ENCODE results near the gene NOX5. TPM values are rescaled to one million over a fixed set of nuclear protein-coding genes. Genes with fewer than 3 reads are reported as not detected.

Gene NOX5
- total RNA-seq, 2 experiments from 2014 or later, result not detected

- H3K4me1 ChIP-seq (ENCODE audit: insufficient read depth, low read length, poor library complexity, severe bottlenecking), result no peaks in the 10 kb centered on the region
- H3K4me2 ChIP-seq (ENCODE audit: low read length), result no peak overlapping the region
- H3K4me3 ChIP-seq (ENCODE audit: low read depth, low read length, poor library complexity, severe bottlenecking), result no peak overlapping the region
- no peak overlapping the region for H3K27ac ChIP-seq (ENCODE audit: low read depth, low read length, poor library complexity, severe bottlenecking)
- TF ChIP-seq, protein P1, sequence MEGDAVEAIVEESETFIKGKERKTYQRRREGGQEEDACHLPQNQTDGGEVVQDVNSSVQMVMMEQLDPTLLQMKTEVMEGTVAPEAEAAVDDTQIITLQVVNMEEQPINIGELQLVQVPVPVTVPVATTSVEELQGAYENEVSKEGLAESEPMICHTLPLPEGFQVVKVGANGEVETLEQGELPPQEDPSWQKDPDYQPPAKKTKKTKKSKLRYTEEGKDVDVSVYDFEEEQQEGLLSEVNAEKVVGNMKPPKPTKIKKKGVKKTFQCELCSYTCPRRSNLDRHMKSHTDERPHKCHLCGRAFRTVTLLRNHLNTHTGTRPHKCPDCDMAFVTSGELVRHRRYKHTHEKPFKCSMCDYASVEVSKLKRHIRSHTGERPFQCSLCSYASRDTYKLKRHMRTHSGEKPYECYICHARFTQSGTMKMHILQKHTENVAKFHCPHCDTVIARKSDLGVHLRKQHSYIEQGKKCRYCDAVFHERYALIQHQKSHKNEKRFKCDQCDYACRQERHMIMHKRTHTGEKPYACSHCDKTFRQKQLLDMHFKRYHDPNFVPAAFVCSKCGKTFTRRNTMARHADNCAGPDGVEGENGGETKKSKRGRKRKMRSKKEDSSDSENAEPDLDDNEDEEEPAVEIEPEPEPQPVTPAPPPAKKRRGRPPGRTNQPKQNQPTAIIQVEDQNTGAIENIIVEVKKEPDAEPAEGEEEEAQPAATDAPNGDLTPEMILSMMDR (conservative IDR thresholded peaks at IDR 0.05; ENCODE audit: low read length), result no peak
- no peak for TF ChIP-seq EZH2phosphoT487 (IDR thresholded peaks at IDR 0.05; ENCODE audit: borderline replicate concordance, low read depth, low read length)
- no peaks in the 10 kb centered on the region for H3K9me2 ChIP-seq (ENCODE audit: insufficient read depth, low read length)
- H3K9me3 ChIP-seq (ENCODE audit: low read length), result no peaks in the 10 kb centered on the region
- no TSS peak for BruUV-seq (replicated peaks)
- no peaks in the 10 kb centered on the region for H3K36me3 ChIP-seq (ENCODE audit: insufficient read depth, low read length)
- ChIA-PET CTCF (ENCODE audit: unreplicated experiment) (no interaction called here), POLR2A (no interaction called here)
- intact Hi-C loops (cut with micrococcal nuclease; ENCODE audit: unreplicated experiment), result no loop called here
- H4K20me1 ChIP-seq (ENCODE audit: insufficient read depth, low read length), result no peaks in the 10 kb centered on the region
- no peak for DNase-seq (ENCODE audit: low spot score)
- H3K79me2 ChIP-seq (ENCODE audit: insufficient read depth, low read depth, low read length), result no peaks in the 10 kb centered on the region
- H2AFZ ChIP-seq (ENCODE audit: low read length), result no peak overlapping the region
These were observed 32.6 kb upstream of the NOX5 start for GRCh38 chr15:68981941-68982340.

DNA sequence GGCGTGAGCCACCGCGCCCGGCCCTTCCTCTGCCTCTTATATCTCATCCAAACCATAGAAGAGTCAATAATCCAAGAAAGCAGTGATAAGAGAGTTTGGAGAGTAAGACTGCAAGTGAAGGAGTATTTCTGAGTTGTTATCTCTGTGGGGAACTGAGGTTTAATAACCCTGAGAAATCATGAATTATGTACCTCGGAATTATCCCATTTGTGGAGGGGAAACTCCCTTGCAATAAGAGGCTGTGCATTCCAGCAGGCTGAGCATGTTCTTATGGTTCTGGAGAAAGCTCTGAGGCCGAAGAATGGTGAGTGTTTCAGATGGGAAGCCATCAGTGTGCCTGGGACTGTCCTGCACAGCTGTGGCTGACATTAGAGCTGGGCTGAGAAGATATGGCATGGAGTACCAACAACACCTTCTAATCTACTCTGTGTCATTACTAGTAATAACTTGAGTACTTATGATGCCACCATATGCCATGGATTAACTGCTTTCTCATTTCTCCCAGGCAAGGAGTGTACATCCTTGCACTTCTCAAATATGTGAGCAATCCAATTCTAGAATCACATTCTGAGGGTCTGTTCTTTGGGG is 31.4 kb upstream of the NOX5 start:
- no TSS peak for BruUV-seq (replicated peaks)
- intact Hi-C loops (cut with micrococcal nuclease; ENCODE audit: unreplicated experiment), result no loop called here
- Histone ChIP-seq H3K27ac (ENCODE audit: low read depth, low read length, poor library complexity, severe bottlenecking) (no peak overlapping the region), H3K4me1 (ENCODE audit: insufficient read depth, low read length, poor library complexity, severe bottlenecking) (no peaks in the 10 kb centered on the region), H3K9me3 (ENCODE audit: low read length) (no peaks in the 10 kb centered on the region), H3K79me2 (ENCODE audit: insufficient read depth, low read depth, low read length) (no peaks in the 10 kb centered on the region), H3K4me2 (ENCODE audit: low read length) (no peak overlapping the region), H4K20me1 (ENCODE audit: insufficient read depth, low read length) (no peaks in the 10 kb centered on the region), H3K9me2 (ENCODE audit: insufficient read depth, low read length) (no peaks in the 10 kb centered on the region), H2AFZ (ENCODE audit: low read length) (no peak overlapping the region), H3K36me3 (ENCODE audit: insufficient read depth, low read length) (no peaks in the 10 kb centered on the region), H3K4me3 (ENCODE audit: low read depth, low read length, poor library complexity, severe bottlenecking) (no peak overlapping the region)
- DNase-seq (ENCODE audit: low spot score), result no peak
- ChIA-PET CTCF (ENCODE audit: unreplicated experiment) (no interaction called here), POLR2A (no interaction called here)
- TF ChIP-seq, protein P1 (conservative IDR thresholded peaks at IDR 0.05; ENCODE audit: low read length), result no peak
- no peak for TF ChIP-seq EZH2phosphoT487 (IDR thresholded peaks at IDR 0.05; ENCODE audit: borderline replicate concordance, low read depth, low read length)

DNA sequence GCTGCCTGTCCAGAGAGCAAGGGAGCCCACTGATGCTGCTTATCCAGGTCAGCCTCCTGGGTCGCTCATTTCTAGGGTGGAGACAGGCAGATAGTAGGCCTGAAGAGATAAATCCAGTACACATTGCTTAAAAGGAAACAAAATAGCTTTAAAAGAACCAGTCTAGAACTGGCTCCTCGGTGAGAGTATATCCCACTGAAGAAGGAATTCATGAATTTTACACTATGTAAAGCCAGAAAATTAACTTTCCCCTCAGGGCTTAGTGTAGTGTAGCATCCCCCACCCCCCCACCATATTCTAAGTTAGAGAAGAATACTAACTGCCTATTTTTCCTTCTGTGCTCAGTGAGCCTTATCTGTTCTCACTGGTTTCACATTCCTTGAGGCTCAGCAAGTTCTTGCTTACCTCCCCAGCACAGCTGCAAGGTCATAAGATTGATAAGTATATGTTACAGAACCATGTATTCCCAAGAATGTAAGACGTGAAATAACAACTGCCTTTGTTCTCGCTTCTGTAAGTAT is 30.5 kb upstream of the NOX5 start:
- H3K36me3 ChIP-seq (ENCODE audit: insufficient read depth, low read length), result no peaks in the 10 kb centered on the region
- no peak for TF ChIP-seq EZH2phosphoT487 (IDR thresholded peaks at IDR 0.05; ENCODE audit: borderline replicate concordance, low read depth, low read length)
- TF ChIP-seq, protein P1 (conservative IDR thresholded peaks at IDR 0.05; ENCODE audit: low read length), result no peak
- H3K9me3 ChIP-seq (ENCODE audit: low read length), result no peaks in the 10 kb centered on the region
- H3K4me1 ChIP-seq (ENCODE audit: insufficient read depth, low read length, poor library complexity, severe bottlenecking), result no peaks in the 10 kb centered on the region
- H3K4me3 ChIP-seq (ENCODE audit: low read depth, low read length, poor library complexity, severe bottlenecking), result no peak overlapping the region
- POLR2A ChIA-PET, result interaction anchor here (0.6 kb wide), 1 partner anchor 554 kb away, joined by 3 read pairs; no protein-coding TSS in a partner anchor
- H3K27ac ChIP-seq (ENCODE audit: low read depth, low read length, poor library complexity, severe bottlenecking), result no peak overlapping the region
- CTCF ChIA-PET (ENCODE audit: unreplicated experiment), result no interaction called here
- BruUV-seq (replicated peaks), result no TSS peak
- DNase-seq (ENCODE audit: low spot score), result no peak
- H3K79me2 ChIP-seq (ENCODE audit: insufficient read depth, low read depth, low read length), result no peaks in the 10 kb centered on the region
- no peak overlapping the region for H3K4me2 ChIP-seq (ENCODE audit: low read length)
- no peak overlapping the region for H2AFZ ChIP-seq (ENCODE audit: low read length)
- H4K20me1 ChIP-seq (ENCODE audit: insufficient read depth, low read length), result no peaks in the 10 kb centered on the region
- intact Hi-C loops (cut with micrococcal nuclease; ENCODE audit: unreplicated experiment), result no loop called here
- no peaks in the 10 kb centered on the region for H3K9me2 ChIP-seq (ENCODE audit: insufficient read depth, low read length)

All from OCI-LY7 (cell line).